Lower lobe of right lung (tissue), 2 donors: ENCODE data around the gene DIS3L. TPM values are rescaled to one million over a fixed set of nuclear protein-coding genes. Genes with fewer than 3 reads are reported as not detected.

Experiments
- ATAC-seq, 2 donors: fragments of 200-7000 bp; cut with Tn5 transposase; one replicate each; pipeline ENCODE4 v1.9.1; 2020 to 2022; ENCODE audit warnings: mild to moderate bottlenecking in 2 of 2, moderate library complexity in 2 of 2
- DNase-seq: peaks from one replicate; pipeline ENCODE4 v3.0.0-alpha.2; 2020
- H3K27ac ChIP-seq: fragments of 200-600 bp; one replicate; pipeline ENCODE4 v1.8.0; 2022
- H3K27me3 ChIP-seq: fragments of 200-600 bp; one replicate; pipeline ENCODE4 v1.8.0; 2022; ENCODE audit warnings: low read depth
- H3K36me3 ChIP-seq: fragments of 200-600 bp; one replicate; pipeline ENCODE4 v1.8.0; 2022; ENCODE audit warnings: mild to moderate bottlenecking
- H3K4me1 ChIP-seq: fragments of 200-600 bp; one replicate; pipeline ENCODE4 v1.8.0; 2022
- H3K4me3 ChIP-seq: fragments of 200-600 bp; one replicate; pipeline ENCODE4 v1.8.0; 2022; ENCODE audit warnings: mild to moderate bottlenecking
- H3K9me3 ChIP-seq: fragments of 200-600 bp; one replicate; pipeline ENCODE4 v1.8.0; 2022
- intact Hi-C: fragments of 100-400 bp; cut with DNase I; formaldehyde crosslinking; loops from one replicate; pipeline ENCODE4 v1.11.0; 2022
- total RNA-seq: library from RNA; stranded (reverse); fragmentation: NEBNext Ultra II Directional; extraction: Animal tissue kit (Norgen Biotek cat#: 25700); gene quantifications from one replicate; pipeline ENCODE4 v1.2.1, GENCODE V29; 2021
- TF ChIP-seq, protein P1 (sequence below): fragments of 200-600 bp; IDR thresholded peaks from one replicate; pipeline ENCODE4 v1.8.0; 2022; ENCODE audit warnings: antibody characterized with exemption, mild to moderate bottlenecking
- donor health status: DM: no; HTN: yes; CAD: no; lungs with severe emphysema.

DIS3L gene
- total RNA-seq, 1 donor from 2014 or later = 29.2 TPM

DNA sequence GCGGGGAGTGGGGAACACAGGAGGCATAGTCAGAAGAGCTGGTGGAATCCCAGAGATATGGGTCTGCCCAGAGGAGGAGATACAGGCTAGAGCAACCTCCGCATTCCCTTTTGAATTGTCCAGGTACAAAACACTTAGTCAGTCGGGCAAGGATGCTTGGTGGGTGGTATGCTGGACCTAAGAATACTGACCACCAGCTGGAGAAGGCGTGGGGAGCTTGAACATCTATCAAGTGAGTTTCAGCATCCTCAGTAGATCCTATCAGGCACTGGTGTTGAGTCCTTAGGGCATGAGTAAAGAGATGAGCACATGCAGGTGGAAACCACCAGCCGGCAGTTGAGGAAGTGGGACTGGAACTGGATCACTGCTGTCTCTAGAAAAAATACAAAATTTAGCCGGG is 14.7 kb upstream of the DIS3L start:
- H3K4me3 ChIP-seq = no peak overlapping the region
- no peak overlapping the region for H3K27ac ChIP-seq
- ATAC-seq = no peak
- TF ChIP-seq, protein P1, sequence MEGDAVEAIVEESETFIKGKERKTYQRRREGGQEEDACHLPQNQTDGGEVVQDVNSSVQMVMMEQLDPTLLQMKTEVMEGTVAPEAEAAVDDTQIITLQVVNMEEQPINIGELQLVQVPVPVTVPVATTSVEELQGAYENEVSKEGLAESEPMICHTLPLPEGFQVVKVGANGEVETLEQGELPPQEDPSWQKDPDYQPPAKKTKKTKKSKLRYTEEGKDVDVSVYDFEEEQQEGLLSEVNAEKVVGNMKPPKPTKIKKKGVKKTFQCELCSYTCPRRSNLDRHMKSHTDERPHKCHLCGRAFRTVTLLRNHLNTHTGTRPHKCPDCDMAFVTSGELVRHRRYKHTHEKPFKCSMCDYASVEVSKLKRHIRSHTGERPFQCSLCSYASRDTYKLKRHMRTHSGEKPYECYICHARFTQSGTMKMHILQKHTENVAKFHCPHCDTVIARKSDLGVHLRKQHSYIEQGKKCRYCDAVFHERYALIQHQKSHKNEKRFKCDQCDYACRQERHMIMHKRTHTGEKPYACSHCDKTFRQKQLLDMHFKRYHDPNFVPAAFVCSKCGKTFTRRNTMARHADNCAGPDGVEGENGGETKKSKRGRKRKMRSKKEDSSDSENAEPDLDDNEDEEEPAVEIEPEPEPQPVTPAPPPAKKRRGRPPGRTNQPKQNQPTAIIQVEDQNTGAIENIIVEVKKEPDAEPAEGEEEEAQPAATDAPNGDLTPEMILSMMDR = no peak
- intact Hi-C loops = no loop called here
- no peaks in the 10 kb centered on the region for H3K27me3 ChIP-seq
- no peaks in the 10 kb centered on the region for H3K36me3 ChIP-seq
- H3K9me3 ChIP-seq = peaks cover 3% of the 10 kb centered on the region
- DNase-seq = no peak
- H3K4me1 ChIP-seq = no peaks in the 10 kb centered on the region

DNA sequence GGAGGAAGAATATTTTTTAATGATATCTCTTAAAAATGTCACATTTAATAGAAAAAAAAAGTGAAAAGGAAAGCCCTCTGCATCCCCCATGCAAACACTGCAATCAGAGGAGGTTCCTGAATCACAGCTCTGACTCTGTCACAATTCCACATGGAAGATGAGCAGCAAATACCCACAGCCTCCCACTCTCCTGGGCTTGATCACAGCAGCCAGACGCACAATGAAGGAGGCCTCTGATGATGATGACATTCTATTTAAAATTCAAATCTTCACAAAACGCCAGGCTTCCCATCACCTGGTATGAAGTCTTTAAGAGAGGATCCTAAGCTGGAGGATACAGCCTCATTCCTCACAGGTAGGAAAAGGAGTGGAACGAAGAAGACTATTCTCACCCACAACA is 9.1 kb upstream of the DIS3L start:
- H3K4me1 ChIP-seq = peaks cover 6% of the 10 kb centered on the region
- H3K27me3 ChIP-seq = no peaks in the 10 kb centered on the region
- TF ChIP-seq, protein P1 = no peak
- intact Hi-C loops = no loop called here
- no peak for ATAC-seq
- no peaks in the 10 kb centered on the region for H3K36me3 ChIP-seq
- H3K4me3 ChIP-seq = no peak overlapping the region
- DNase-seq = no peak
- H3K9me3 ChIP-seq = no peaks in the 10 kb centered on the region
- no peak overlapping the region for H3K27ac ChIP-seq

DNA sequence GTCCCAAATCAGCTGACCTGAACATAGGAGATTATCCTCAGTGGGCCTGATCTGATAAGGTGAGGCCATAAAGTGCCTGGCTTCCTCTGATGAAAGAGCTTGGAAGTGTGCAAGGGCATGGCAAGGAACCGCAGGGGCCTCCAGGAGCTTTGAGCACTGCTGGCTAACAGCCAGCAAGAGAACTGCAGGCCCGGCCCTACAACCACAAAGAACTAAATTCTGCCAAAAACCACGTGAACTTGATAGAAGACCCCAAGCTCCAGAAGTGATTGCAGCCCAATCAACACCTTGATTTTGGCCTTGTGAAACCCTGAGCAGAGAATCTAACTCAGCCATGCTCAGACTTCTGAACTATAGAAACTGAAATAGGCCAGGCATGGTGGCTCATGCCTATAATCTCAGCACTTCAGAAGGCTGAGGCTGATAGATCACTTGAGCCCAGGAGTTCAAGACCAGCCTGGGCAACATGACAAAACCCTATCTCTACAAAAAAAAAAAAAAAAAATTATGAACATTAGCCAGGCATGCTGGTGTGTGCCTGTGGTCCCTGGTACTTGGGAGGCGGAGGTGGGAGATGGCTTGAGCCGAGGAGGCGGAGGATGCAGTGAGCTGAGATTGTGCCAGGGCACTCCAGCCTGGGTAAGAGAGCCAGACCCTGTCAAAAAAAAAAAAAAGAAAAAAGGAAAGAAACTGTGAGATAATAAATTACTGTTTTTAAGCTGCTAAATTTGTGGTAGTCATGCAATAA is 7.7 kb upstream of the DIS3L start:
- H3K9me3 ChIP-seq = no peaks in the 10 kb centered on the region
- H3K27me3 ChIP-seq = no peaks in the 10 kb centered on the region
- DNase-seq = no peak
- H3K4me3 ChIP-seq = no peak overlapping the region
- no peak overlapping the region for H3K27ac ChIP-seq
- no peaks in the 10 kb centered on the region for H3K36me3 ChIP-seq
- TF ChIP-seq, protein P1 = no peak
- ATAC-seq = peak in 1 of 2 donors; percentile 45
- intact Hi-C loops = no loop called here
- H3K4me1 ChIP-seq = peaks cover 6% of the 10 kb centered on the region

DNA sequence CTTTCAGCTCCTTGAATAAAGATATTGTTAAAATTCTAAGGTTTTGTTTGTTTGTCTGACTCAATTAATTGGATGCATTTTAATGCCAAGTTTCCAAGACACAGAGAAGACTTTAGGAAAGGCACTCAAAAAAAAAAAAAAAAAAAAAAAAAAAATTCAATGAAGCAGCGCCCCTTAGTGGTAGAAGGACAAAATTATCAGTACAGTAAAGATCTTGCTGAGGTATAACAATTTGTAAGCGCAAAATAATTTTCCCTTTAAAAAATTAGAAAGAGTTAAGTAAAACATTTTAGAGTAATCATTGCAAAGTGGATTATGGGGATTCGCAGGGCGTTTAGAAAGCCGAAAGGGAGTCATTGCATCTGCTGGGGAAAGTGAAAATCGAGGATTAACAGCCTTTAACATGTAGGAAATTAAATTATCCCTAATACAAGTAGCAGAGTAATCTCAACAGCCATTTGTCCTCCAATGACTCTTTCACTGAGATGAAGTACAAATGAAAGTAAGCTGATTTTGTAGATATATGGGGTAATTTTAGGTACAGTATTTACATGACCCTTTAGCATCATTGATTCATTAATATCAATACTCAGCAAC is 5.8 kb upstream of the DIS3L start:
- ATAC-seq (no peak), DNase-seq (no peak)
- peaks cover 14% of the 10 kb centered on the region for H3K4me1 ChIP-seq
- H3K36me3 ChIP-seq = no peaks in the 10 kb centered on the region
- TF ChIP-seq, protein P1 = peak; percentile 60
- H3K9me3 ChIP-seq = no peaks in the 10 kb centered on the region
- intact Hi-C loops = no loop called here
- no peak overlapping the region for H3K4me3 ChIP-seq
- H3K27me3 ChIP-seq = no peaks in the 10 kb centered on the region
- H3K27ac ChIP-seq = no peak overlapping the region

DNA sequence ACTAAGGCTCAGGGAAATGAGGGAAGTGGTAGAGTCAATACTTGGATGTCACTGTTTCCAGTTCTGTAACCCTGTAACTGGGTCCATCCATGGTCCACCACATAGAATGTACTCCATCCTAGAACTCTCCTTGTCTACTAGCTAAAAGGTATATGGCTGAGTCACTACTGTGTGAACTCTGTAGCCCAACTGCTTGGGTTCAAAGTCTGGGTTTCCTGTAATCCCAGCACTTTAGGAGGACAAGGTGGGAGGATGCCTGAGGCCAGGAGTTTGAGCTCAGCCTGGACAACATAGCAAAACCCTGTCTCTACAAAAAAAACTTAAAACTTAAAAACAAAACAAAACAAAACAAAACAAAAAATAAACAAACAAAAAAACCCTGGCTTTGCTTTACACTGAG is 5.3 kb upstream of the DIS3L start:
- no peaks in the 10 kb centered on the region for H3K27me3 ChIP-seq
- no peaks in the 10 kb centered on the region for H3K9me3 ChIP-seq
- no peaks in the 10 kb centered on the region for H3K36me3 ChIP-seq
- intact Hi-C loops = no loop called here
- no peak for DNase-seq
- peaks cover 19% of the 10 kb centered on the region for H3K4me1 ChIP-seq
- H3K27ac ChIP-seq = no peak overlapping the region
- TF ChIP-seq, protein P1 = no peak
- no peak for ATAC-seq
- H3K4me3 ChIP-seq = no peak overlapping the region
